ENCODE data around the gene NUP210L. TPM values are rescaled to one million over a fixed set of nuclear protein-coding genes. Genes with fewer than 3 reads are reported as not detected.

NUP210L gene
- total RNA-seq, 1 donor from 2014 or later = not detected

- no peak for TF ChIP-seq CTCF (IDR thresholded peaks at IDR 0.05)
- Histone ChIP-seq H3K36me3 (peaks cover 14 to 17% of the 10 kb centered on the region in 2 donors), H3K27me3 (no peaks in the 10 kb centered on the region), H3K27ac (peak overlapping the region; percentile 91 to 97), H3K4me1 (peaks cover 23 to 39% of the 10 kb centered on the region in 2 donors), H3K9me3 (no peaks in the 10 kb centered on the region), H3K4me3 (peak overlapping the region in 1 of 2 donors; percentile 97)
- intact Hi-C loops (cut with DNase I) = no loop called here
- no peak for DNase-seq (ENCODE audit: low spot score in 2 of 2)
Observed at GRCh38 chr1:153959454-153959853, 195.4 kb downstream of the NUP210L start.

- no peaks in the 10 kb centered on the region for H3K9me3 ChIP-seq
- peak overlapping the region; percentile 91 to 97 for H3K27ac ChIP-seq
- peaks cover 16 to 23% of the 10 kb centered on the region in 2 donors for H3K36me3 ChIP-seq
- peaks cover 18 to 38% of the 10 kb centered on the region in 2 donors for H3K4me1 ChIP-seq
- intact Hi-C loops (cut with DNase I) = loop anchor here (1.0 kb wide), 2 partner anchors 13 to 27 kb away; partner anchors contain the start of genes DENND4B and RAB13
- peak overlapping the region; percentile 87 to 97 for H3K4me3 ChIP-seq
- no peaks in the 10 kb centered on the region for H3K27me3 ChIP-seq
- no peak for TF ChIP-seq CTCF (IDR thresholded peaks at IDR 0.05)
- DNase-seq (ENCODE audit: low spot score in 2 of 2) = no peak
Observed at GRCh38 chr1:153958961-153959260, 196.0 kb downstream of the NUP210L start.

GRCh38 chr1:153958111-153958960 lies 196.5 kb downstream of the NUP210L start, which contains the start of gene CRTC2:
TSS of gene CRTC2 (minus strand) at chr1:153958612. CDS start at chr1:153958497, 115 bp downstream.
- H3K27ac ChIP-seq = peak within 1 kb of the TSS; percentile 91 to 97
- no peaks in the 10 kb centered on the region for H3K27me3 ChIP-seq
- H3K36me3 ChIP-seq = peaks cover 22 to 28% of the 10 kb centered on the region in 2 donors
- no peaks in the 10 kb centered on the region for H3K9me3 ChIP-seq
- intact Hi-C loops (cut with DNase I) = loop anchor here (1.0 kb wide), 2 partner anchors 12 to 28 kb away; partner anchors contain the start of genes DENND4B and RAB13
- H3K4me1 ChIP-seq = peaks cover 17 to 38% of the 10 kb centered on the region in 2 donors
- H3K4me3 ChIP-seq = peak within 1 kb of the TSS; percentile 87 to 97
- no peak for TF ChIP-seq CTCF (IDR thresholded peaks at IDR 0.05)
- DNase-seq (ENCODE audit: low spot score in 2 of 2) = peak; percentile 98 to 100

- Histone ChIP-seq H3K4me3 (peak overlapping the region; percentile 87 to 97), H3K27ac (peak overlapping the region; percentile 91 to 97), H3K4me1 (peaks cover 17 to 36% of the 10 kb centered on the region in 2 donors), H3K36me3 (peaks cover 24 to 34% of the 10 kb centered on the region in 2 donors), H3K27me3 (no peaks in the 10 kb centered on the region), H3K9me3 (no peaks in the 10 kb centered on the region)
- TF ChIP-seq CTCF (IDR thresholded peaks at IDR 0.05) = no peak
- no peak for DNase-seq (ENCODE audit: low spot score in 2 of 2)
- intact Hi-C loops (cut with DNase I) = loop anchor here (1.0 kb wide), 2 partner anchors 11 to 29 kb away; partner anchors contain the start of genes DENND4B and RAB13
Observed at GRCh38 chr1:153957744-153958110, 197.1 kb downstream of the NUP210L start.

GRCh38 chr1:153956997-153957715 lies 197.7 kb downstream of the NUP210L start:
- Histone ChIP-seq H3K9me3 (no peaks in the 10 kb centered on the region), H3K4me3 (peak overlapping the region; percentile 87 to 97), H3K27me3 (no peaks in the 10 kb centered on the region), H3K36me3 (peaks cover 30 to 40% of the 10 kb centered on the region in 2 donors), H3K27ac (peak overlapping the region; percentile 91 to 97), H3K4me1 (peaks cover 13 to 31% of the 10 kb centered on the region in 2 donors)
- DNase-seq (ENCODE audit: low spot score in 2 of 2) = no peak
- TF ChIP-seq CTCF (IDR thresholded peaks at IDR 0.05) = no peak
- intact Hi-C loops (cut with DNase I) = no loop called here

All from ascending aorta (tissue), 2 donors.